Ovary (tissue), 9 donors: ENCODE results near the gene PSMD2. TPM values are rescaled to one million over a fixed set of nuclear protein-coding genes. Genes with fewer than 3 reads are reported as not detected.

Experiments used
- DNase-seq, 5 donors: peaks; one replicate each; pipeline ENCODE4 v3.0.0-alpha.2; 2019 to 2020
- H3K27ac ChIP-seq, 2 donors: fragments of 200-600 bp; one replicate each; pipeline versions ENCODE4 v1.5.1 to v1.8.0; 2019 to 2022
- H3K27me3 ChIP-seq: fragments of 200-600 bp; one replicate; pipeline ENCODE4 v1.8.0; 2022
- H3K36me3 ChIP-seq: fragments of 200-600 bp; sonication (generic); one replicate; pipeline ENCODE4 v1.5.1; 2019
- H3K4me1 ChIP-seq: one replicate; pipeline ENCODE4 v1.8.1; 2013; ENCODE audit warnings: mild to moderate bottlenecking, moderate library complexity; ENCODE audit not compliant: insufficient read depth
- H3K4me3 ChIP-seq: fragments of 200-600 bp; sonication (generic); one replicate; pipeline ENCODE4 v1.5.1; 2017
- H3K9me3 ChIP-seq, 2 donors: fragments of 200-600 bp in 1 of 2; sonication (generic) in 1 of 2; one replicate each; pipeline versions ENCODE4 v1.5.1 to v1.8.1; 2013 to 2019; ENCODE audit warnings: mild to moderate bottlenecking in 1 of 2, moderate library complexity in 1 of 2
- EP300 ChIP-seq: sonication (generic); formaldehyde crosslinking; IDR thresholded peaks from one replicate; pipeline ENCODE4 v1.6.1; 2017; ENCODE audit warnings: antibody characterized with exemption
- POLR2A ChIP-seq: fragments of 450-650 bp; IDR thresholded peaks from one replicate; pipeline ENCODE4 v1.6.1; 2017; ENCODE audit warnings: antibody characterized with exemption, mild to moderate bottlenecking, moderate library complexity
- WGBS, 3 donors: extraction: QIAGEN DNeasy Blood & Tissue Kit in 1 of 3; methylation state at CpG; one replicate each; pipeline versions ENCODE4 v1.1.5 to v1.1.7; 2013 to 2017; 5-methylcytosine and 5-hydroxymethylcytosine counted together
- intact Hi-C, 4 donors: fragments of 100-400 bp; cut with DNase I; formaldehyde crosslinking; loops; one replicate each; pipeline versions ENCODE4 v1.11.0 to v1.15.1; 2022 to 2023
- polyA plus RNA-seq, 2 donors: library from polyadenylated mRNA; stranded (reverse); fragments of 200-250 nt in 1 of 2; fragments of 350-450 nt in 1 of 2; fragmentation: Illumina TruSeq in 1 of 2; extraction: RNeasy Lipid Tissue Mini Kit (QIAGEN cat#74804) in 1 of 2; gene quantifications; one replicate each; pipeline ENCODE4 v1.2.3, GENCODE V29; 2013 to 2014
- total RNA-seq, 7 donors: library from RNA; depleted of rRNA in 2 of 7; stranded (reverse); fragments of >200 nt in 2 of 7; fragmentation: NEBNext Ultra II Directional in 3 of 7; extraction: Animal tissue kit (Norgen Biotek cat#: 25700) in 3 of 7; gene quantifications; one replicate each; pipeline versions ENCODE4 v1.1.0 to v1.2.4, GENCODE V29; 2016 to 2023
- TF ChIP-seq, protein P1 (sequence below), 3 donors: fragments of 450-650 bp in 2 of 3; fragments of 200-600 bp in 1 of 3; IDR thresholded peaks; one replicate each; pipeline versions ENCODE4 v1.5.1 to v1.8.0; 2016 to 2022; ENCODE audit warnings: antibody characterized with exemption in 3 of 3, mild to moderate bottlenecking in 1 of 3
- donor health status: DM: no; HTN: no; CAD: no; lungs with moderate emphysema.
- donor health status: DM: no; HTN: no; CAD: no.
- donor health status: Bipolar disorder and iron deficiency.
- donor health status: DM: yes; HTN: yes; CAD: no.
- donor health status: DM: no; HTN: no; CAD: no.
- donor health status: DM: yes; HTN: yes; CAD: no.

PSMD2 gene
- total and polyA plus RNA-seq, 9 donors = 74.4 to 177 (median 138) TPM

DNA sequence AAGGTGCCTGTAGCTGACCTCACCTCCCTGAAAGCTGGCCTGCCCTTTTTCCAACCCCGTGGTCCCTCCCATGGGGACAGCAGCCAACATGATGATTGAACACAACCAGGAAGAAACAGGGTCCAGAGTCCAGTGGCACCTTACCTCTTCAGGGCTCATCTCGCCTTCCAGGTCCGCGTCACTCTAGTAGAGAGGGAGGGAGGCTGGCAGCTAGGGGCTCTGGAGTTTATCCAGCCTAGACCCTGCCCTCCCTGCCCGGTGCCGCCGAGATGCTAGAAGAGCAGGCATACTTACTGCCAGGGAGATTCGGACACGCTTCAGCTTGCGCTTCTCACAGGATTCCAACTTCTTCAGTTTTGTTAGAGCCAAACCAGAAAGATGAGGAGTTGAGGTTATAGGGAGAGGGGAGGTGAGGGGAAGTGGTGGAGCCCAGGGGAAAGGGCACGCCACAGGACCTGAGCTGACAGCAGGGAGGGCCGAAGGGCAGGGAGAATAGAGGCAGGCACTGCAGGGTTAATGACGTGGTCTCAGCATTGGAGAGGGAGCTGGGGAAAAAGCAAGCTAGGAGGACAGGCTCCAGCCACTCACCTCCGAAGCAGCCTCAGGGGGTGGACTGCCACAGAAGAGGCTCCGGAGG is 53.2 kb downstream of the PSMD2 start:
- H3K27ac ChIP-seq = peak overlapping the region in 1 of 2 donors; percentile 34
- intact Hi-C loops = loop anchor here in 1 of 4 donors (10.0 kb wide), 1 partner anchor 47 kb away; no protein-coding TSS in a partner anchor
- no peaks in the 10 kb centered on the region for H3K27me3 ChIP-seq

DNA sequence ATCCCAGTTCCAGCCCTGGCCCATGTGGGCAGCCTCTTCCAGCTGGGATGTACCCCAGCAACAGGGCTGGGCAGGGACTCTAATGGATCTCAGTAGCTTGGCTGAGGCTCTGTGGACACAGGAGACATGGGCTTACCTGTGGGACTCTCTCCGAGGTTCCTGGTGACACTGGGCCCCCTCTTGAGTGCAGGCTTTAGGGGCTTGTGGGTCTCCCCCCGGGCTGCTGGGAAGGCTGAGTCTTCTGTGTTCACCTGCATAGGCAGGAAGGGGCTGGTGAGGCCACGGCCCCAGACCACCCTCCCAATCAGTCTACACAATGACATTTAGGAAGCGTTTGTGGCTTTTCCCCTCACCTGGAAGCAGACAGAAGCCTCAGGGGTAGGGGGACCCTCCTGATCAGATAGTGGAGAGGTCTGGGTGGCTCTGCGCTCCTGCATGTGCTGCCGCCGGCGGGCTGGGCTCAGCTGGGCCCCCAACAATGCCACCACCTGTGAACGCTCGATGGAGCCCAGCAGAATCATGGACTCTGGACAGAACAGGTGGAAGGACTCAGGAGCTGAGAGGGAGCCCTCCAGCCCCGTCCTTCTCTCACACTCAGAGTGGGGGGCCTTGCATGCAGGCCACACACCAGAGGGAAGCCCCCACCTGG is 54.0 kb downstream of the PSMD2 start:
- 83 to 88% (median 85%) methylated on average over 8 to 11 of the region's 11 CpGs for WGBS, 3 donors
- TF ChIP-seq POLR2A (no peak), EP300 (no peak)
- TF ChIP-seq, protein P1, sequence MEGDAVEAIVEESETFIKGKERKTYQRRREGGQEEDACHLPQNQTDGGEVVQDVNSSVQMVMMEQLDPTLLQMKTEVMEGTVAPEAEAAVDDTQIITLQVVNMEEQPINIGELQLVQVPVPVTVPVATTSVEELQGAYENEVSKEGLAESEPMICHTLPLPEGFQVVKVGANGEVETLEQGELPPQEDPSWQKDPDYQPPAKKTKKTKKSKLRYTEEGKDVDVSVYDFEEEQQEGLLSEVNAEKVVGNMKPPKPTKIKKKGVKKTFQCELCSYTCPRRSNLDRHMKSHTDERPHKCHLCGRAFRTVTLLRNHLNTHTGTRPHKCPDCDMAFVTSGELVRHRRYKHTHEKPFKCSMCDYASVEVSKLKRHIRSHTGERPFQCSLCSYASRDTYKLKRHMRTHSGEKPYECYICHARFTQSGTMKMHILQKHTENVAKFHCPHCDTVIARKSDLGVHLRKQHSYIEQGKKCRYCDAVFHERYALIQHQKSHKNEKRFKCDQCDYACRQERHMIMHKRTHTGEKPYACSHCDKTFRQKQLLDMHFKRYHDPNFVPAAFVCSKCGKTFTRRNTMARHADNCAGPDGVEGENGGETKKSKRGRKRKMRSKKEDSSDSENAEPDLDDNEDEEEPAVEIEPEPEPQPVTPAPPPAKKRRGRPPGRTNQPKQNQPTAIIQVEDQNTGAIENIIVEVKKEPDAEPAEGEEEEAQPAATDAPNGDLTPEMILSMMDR (IDR thresholded peaks at IDR 0.05) = no peak
- Histone ChIP-seq H3K27me3 (no peaks in the 10 kb centered on the region), H3K4me3 (no peak overlapping the region), H3K36me3 (no peaks in the 10 kb centered on the region), H3K4me1 (peaks cover 9% of the 10 kb centered on the region), H3K27ac (peak overlapping the region in 1 of 2 donors; percentile 34), H3K9me3 (no peaks in the 10 kb centered on the region)
- intact Hi-C loops = loop anchor here in 1 of 4 donors (10.0 kb wide), 1 partner anchor 48 kb away; no protein-coding TSS in a partner anchor
- no peak for DNase-seq

More for the DNA sequence above, 53.2 kb downstream of the PSMD2 start:
- Histone ChIP-seq H3K4me1 (peaks cover 12% of the 10 kb centered on the region), H3K9me3 (no peaks in the 10 kb centered on the region), H3K4me3 (no peak overlapping the region), H3K36me3 (no peaks in the 10 kb centered on the region)
- no peak for DNase-seq
- WGBS, 3 donors = 61 to 70% (median 66%) methylated on average over 15 of the region's 15 CpGs
- TF ChIP-seq POLR2A (no peak), EP300 (no peak)
- TF ChIP-seq, protein P1 (IDR thresholded peaks at IDR 0.05) = no peak

DNA sequence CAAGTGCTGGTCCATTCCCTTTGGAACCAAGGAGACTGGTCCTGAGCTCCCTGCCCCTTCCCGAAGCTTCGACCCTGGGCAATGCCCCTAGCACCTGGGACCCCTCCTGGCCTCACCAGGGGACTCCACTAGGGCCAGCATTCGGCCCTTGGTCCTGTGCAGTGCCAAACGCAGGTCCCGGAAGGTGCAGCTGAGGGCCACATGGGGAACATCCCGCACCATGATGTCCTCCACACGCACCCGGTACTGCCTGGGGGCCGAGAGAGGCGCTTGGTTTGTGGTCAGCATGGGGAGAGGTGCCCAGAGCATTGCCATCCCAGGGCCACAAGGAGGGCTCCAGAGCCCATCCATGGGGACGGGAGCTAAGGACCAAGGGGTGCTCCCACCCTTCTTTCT is 54.5 kb downstream of the PSMD2 start:
- Histone ChIP-seq H3K4me1 (peaks cover 7% of the 10 kb centered on the region), H3K4me3 (no peak overlapping the region), H3K9me3 (no peaks in the 10 kb centered on the region), H3K27me3 (no peaks in the 10 kb centered on the region), H3K36me3 (no peaks in the 10 kb centered on the region), H3K27ac (no peak overlapping the region)
- TF ChIP-seq EP300 (no peak), POLR2A (no peak)
- TF ChIP-seq, protein P1 (IDR thresholded peaks at IDR 0.05) = no peak
- intact Hi-C loops = loop anchor here in 1 of 4 donors (10.0 kb wide), 1 partner anchor 49 kb away; no protein-coding TSS in a partner anchor
- no peak for DNase-seq
- 94 to 95% (median 94%) methylated on average over 11 of the region's 11 CpGs for WGBS, 3 donors

DNA sequence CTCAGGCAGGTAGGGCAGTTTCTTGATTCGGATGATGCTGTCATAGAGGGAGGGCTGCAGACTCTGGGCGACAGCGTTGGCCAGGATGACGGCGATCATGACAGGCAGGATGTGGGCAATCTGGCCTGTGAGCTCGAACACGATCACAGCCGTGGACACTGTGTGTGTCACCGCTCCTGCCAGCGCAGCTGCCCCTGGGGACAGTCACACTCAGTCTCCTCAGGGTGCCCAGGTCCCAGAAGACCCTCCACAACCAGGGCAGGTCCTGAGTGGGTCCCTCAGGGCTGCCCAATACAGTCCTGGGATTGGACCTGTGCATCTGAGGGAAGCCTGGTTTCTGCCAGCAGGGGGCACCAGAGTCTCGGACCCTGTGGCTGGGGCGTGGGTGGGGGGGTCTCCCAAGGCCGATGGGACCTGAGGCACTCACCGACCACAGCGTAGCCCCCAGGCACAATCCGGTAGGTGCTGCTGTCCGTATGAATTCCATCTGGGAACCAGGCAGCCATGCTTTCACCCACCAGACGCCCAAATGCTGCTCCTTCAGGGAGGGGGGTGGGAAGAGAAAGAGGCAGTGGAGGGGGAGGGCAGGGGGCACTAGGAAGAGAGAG is 55.2 kb downstream of the PSMD2 start:
- DNase-seq = peak in 3 of 5 donors; percentile 56 to 72 (median 64)
- intact Hi-C loops = loop anchor here in 1 of 4 donors (10.0 kb wide), 1 partner anchor 49 kb away; no protein-coding TSS in a partner anchor
- Histone ChIP-seq H3K9me3 (no peaks in the 10 kb centered on the region), H3K4me1 (peaks cover 13% of the 10 kb centered on the region), H3K4me3 (no peak overlapping the region), H3K36me3 (no peaks in the 10 kb centered on the region), H3K27ac (no peak overlapping the region), H3K27me3 (no peaks in the 10 kb centered on the region)
- 58 to 61% (median 60%) methylated on average over 18 of the region's 18 CpGs for WGBS, 3 donors
- no peak for TF ChIP-seq EP300
- TF ChIP-seq, protein P1 (IDR thresholded peaks at IDR 0.05) = peak; percentile 23 to 44 (median 42)
- no peak for TF ChIP-seq POLR2A
